KMS-11 (cell line): ENCODE data around the gene OXLD1.

Experiments used
- H2AFZ ChIP-seq: fragments of 200-600 bp; sonication (generic); 2 replicates; pipeline ENCODE4 v1.6.1; 2016; ENCODE audit warnings: antibody characterized with exemption, mixed run types, low read depth
- H3K27ac ChIP-seq: fragments of 200-600 bp; sonication (generic); 2 replicates; pipeline ENCODE4 v1.6.1; 2016; ENCODE audit warnings: mild to moderate bottlenecking, mixed run types
- H3K27me3 ChIP-seq: fragments of 200-600 bp; sonication (generic); 2 replicates; pipeline ENCODE4 v1.6.1; 2017; ENCODE audit warnings: mild to moderate bottlenecking, low read depth, mixed run types, moderate library complexity; ENCODE audit not compliant: insufficient read depth
- H3K36me3 ChIP-seq: fragments of 200-600 bp; sonication (generic); 2 replicates; pipeline ENCODE4 v1.6.1; 2017; ENCODE audit warnings: mild to moderate bottlenecking, mixed run types; ENCODE audit not compliant: insufficient read depth
- H3K4me1 ChIP-seq: fragments of 200-600 bp; sonication (generic); 2 replicates; pipeline ENCODE4 v1.6.1; 2016; ENCODE audit warnings: mild to moderate bottlenecking, low read depth, mixed run types; ENCODE audit not compliant: poor library complexity, severe bottlenecking
- H3K4me2 ChIP-seq: fragments of 200-600 bp; sonication (generic); 2 replicates; pipeline ENCODE4 v1.7.0; 2016; ENCODE audit warnings: mild to moderate bottlenecking, mixed run types
- H3K4me3 ChIP-seq: fragments of 200-600 bp; sonication (generic); IDR thresholded peaks from 2 replicates; pipeline ENCODE4 v1.6.1; 2017; ENCODE audit warnings: low read depth, low read length, mixed read lengths; ENCODE audit not compliant: insufficient read depth
- H3K79me2 ChIP-seq: fragments of 200-600 bp; sonication (generic); 2 replicates; pipeline ENCODE4 v1.6.1; 2016; ENCODE audit warnings: low read depth, mixed run types; ENCODE audit not compliant: insufficient read depth
- H3K9ac ChIP-seq: fragments of 200-600 bp; sonication (generic); 2 replicates; pipeline ENCODE4 v1.6.1; 2016; ENCODE audit warnings: mild to moderate bottlenecking, mixed run types
- H4K20me1 ChIP-seq: fragments of 200-600 bp; sonication (generic); 2 replicates; pipeline ENCODE4 v1.6.1; 2016; ENCODE audit warnings: mild to moderate bottlenecking, mixed run types; ENCODE audit not compliant: insufficient read depth
- TF ChIP-seq, protein P1 (sequence below): fragments of 200-600 bp; sonication (generic); conservative IDR thresholded peaks from 2 replicates; pipeline ENCODE4 v1.6.1; 2017; ENCODE audit warnings: low read depth, mild to moderate bottlenecking, antibody characterized with exemption, low read length, moderate library complexity, mixed read lengths

OXLD1 gene

DNA sequence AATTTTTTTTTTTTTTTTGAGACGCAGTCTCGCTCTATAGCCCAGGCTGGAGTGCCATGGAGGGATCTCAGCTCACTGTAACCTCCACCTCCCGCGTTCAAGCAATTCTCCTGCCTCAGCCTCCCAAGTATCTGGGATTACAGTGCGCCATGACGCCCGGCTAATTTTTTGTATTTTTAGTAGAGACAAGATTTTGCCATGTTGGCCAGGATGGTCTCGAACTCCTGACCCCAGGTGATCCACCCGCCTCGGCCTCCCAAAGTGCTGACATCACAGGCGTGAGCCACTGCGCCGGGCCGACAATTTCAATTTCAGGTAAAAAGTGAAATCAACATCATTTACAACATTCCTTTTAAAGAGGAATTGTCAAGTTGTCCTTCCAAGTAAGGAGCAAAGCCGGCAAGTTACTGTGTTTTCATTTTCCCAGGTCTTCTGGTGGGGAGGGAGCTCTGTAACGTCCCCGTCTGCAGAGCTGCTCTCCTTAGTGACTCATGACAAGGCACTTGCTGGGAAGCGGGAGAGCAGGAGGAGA is 30.4 kb downstream of the OXLD1 start:
- H3K27me3 ChIP-seq = no peaks in the 10 kb centered on the region
- H3K4me1 ChIP-seq = peaks cover 20% of the 10 kb centered on the region
- peaks cover 54% of the 10 kb centered on the region for H3K79me2 ChIP-seq
- H3K27ac ChIP-seq = peak overlapping the region; percentile 82
- TF ChIP-seq, protein P1, sequence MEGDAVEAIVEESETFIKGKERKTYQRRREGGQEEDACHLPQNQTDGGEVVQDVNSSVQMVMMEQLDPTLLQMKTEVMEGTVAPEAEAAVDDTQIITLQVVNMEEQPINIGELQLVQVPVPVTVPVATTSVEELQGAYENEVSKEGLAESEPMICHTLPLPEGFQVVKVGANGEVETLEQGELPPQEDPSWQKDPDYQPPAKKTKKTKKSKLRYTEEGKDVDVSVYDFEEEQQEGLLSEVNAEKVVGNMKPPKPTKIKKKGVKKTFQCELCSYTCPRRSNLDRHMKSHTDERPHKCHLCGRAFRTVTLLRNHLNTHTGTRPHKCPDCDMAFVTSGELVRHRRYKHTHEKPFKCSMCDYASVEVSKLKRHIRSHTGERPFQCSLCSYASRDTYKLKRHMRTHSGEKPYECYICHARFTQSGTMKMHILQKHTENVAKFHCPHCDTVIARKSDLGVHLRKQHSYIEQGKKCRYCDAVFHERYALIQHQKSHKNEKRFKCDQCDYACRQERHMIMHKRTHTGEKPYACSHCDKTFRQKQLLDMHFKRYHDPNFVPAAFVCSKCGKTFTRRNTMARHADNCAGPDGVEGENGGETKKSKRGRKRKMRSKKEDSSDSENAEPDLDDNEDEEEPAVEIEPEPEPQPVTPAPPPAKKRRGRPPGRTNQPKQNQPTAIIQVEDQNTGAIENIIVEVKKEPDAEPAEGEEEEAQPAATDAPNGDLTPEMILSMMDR = no peak
- no peak overlapping the region for H3K4me3 ChIP-seq
- H3K36me3 ChIP-seq = no peaks in the 10 kb centered on the region
- H3K9ac ChIP-seq = peak overlapping the region; percentile 89
- H4K20me1 ChIP-seq = 0 out of 2 replicates have a peak, but pooled peaks cover 11% of the 10 kb centered on the region
- peak overlapping the region; percentile 67 for H3K4me2 ChIP-seq
- H2AFZ ChIP-seq = no peak overlapping the region

DNA sequence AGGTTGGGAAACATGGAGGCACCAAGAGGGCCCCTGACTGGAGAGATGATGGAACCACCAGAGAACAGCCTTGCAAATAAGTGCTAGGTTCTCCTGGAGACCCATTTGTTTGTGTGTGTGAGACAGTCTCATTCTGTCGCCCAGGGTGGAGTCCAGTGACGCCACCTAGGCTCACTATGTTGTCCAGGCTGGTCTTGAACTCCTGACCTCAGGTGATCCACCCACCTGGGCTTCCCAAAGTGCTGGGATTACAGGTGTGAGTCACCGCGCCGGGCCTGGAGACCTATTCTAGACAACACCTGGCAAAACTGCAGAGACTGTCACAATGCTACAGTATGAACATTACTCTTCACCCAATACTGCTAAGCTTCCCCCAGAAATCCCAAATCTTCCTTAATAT is 31.0 kb downstream of the OXLD1 start:
- peak overlapping the region; percentile 67 for H3K4me2 ChIP-seq
- peaks cover 60% of the 10 kb centered on the region for H3K79me2 ChIP-seq
- no peaks in the 10 kb centered on the region for H3K27me3 ChIP-seq
- TF ChIP-seq, protein P1 = no peak
- peak overlapping the region; percentile 82; the same call in 1 of the 2 replicates for H3K27ac ChIP-seq
- peaks cover 20% of the 10 kb centered on the region for H3K4me1 ChIP-seq
- no peaks in the 10 kb centered on the region for H3K36me3 ChIP-seq
- 0 out of 2 replicates have a peak, but pooled peaks cover 11% of the 10 kb centered on the region for H4K20me1 ChIP-seq
- H2AFZ ChIP-seq = no peak overlapping the region
- H3K9ac ChIP-seq = no peak overlapping the region
- no peak overlapping the region for H3K4me3 ChIP-seq

DNA sequence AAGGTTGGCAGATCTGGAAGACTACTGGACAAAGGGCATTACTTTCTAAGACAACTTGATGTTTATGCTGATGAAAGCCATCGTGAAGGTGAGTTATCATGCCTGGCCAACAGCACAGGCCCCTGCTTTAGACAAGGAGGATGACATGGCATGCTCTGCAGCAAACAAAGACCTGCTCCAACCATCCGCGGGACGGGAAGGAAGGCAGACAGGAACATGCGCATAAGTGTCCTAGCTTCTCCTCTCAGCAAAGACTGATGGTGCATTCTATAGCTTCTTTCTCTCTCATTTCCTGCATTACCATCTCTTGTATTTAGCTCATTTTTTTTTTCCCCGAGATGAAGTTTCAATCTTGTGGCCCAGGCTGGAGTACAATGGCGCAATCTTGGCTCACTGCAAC is 34.9 kb downstream of the OXLD1 start:
- peaks cover 72% of the 10 kb centered on the region for H3K79me2 ChIP-seq
- peaks cover 20% of the 10 kb centered on the region for H3K4me1 ChIP-seq
- no peak overlapping the region for H2AFZ ChIP-seq
- no peaks in the 10 kb centered on the region for H3K27me3 ChIP-seq
- no peak overlapping the region for H3K4me3 ChIP-seq
- H3K36me3 ChIP-seq = peaks cover 20% of the 10 kb centered on the region; the same call in 1 of the 2 replicates
- H3K9ac ChIP-seq = no peak overlapping the region
- H3K27ac ChIP-seq = no peak overlapping the region
- H4K20me1 ChIP-seq = 0 out of 2 replicates have a peak, but pooled peaks cover 11% of the 10 kb centered on the region
- no peak overlapping the region for H3K4me2 ChIP-seq
- TF ChIP-seq, protein P1 = no peak

DNA sequence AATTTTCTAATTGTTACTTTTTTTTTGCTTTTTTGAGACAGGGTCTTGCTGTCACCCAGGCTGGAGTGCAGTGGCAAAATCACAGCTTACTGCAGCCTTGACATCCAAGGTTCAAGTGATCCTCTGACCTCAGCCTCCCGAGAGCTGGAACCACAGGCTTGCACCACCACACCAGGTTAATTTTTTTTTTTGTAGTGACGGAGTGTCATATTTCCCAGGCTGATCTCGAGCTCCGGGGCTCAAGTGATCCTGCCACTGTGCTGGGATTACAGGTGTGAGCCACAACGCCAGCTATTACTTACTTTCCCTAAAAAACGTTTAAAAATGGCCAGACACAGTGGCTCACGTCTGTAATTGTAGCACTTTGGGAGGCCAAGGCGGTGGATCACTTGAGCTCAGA is 36.1 kb downstream of the OXLD1 start:
- Histone ChIP-seq H3K4me2 (no peak overlapping the region), H3K36me3 (peaks cover 29% of the 10 kb centered on the region; the same call in 1 of the 2 replicates), H3K27ac (no peak overlapping the region), H3K4me1 (peaks cover 14% of the 10 kb centered on the region), H3K27me3 (no peaks in the 10 kb centered on the region), H3K79me2 (peaks cover 72% of the 10 kb centered on the region), H2AFZ (no peak overlapping the region), H4K20me1 (0 out of 2 replicates have a peak, but pooled peaks cover 11% of the 10 kb centered on the region), H3K9ac (no peak overlapping the region), H3K4me3 (no peak overlapping the region)
- TF ChIP-seq, protein P1 = no peak
